ENCODE measurements around the gene ASF1A.

DNA sequence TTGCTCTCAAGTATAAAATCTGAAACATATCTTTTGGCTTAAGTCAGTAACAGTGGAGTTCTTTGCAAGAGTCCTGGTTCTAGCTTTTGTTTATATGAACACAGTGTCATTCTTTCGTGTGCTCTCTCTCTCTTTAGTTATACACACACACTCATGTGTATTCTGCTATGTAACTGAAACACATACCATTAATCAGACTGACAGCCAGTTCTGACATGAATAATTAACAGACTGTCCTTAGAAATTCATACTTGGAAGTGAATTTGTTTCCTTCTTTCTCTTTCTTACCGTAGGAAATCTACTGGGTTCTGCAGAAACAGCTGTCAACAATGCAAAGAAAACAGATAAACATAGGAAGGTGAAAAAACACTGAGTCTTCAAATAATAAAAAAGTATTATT lies 38.5 kb downstream of the ASF1A start:
- TF ChIP-seq, protein P1, sequence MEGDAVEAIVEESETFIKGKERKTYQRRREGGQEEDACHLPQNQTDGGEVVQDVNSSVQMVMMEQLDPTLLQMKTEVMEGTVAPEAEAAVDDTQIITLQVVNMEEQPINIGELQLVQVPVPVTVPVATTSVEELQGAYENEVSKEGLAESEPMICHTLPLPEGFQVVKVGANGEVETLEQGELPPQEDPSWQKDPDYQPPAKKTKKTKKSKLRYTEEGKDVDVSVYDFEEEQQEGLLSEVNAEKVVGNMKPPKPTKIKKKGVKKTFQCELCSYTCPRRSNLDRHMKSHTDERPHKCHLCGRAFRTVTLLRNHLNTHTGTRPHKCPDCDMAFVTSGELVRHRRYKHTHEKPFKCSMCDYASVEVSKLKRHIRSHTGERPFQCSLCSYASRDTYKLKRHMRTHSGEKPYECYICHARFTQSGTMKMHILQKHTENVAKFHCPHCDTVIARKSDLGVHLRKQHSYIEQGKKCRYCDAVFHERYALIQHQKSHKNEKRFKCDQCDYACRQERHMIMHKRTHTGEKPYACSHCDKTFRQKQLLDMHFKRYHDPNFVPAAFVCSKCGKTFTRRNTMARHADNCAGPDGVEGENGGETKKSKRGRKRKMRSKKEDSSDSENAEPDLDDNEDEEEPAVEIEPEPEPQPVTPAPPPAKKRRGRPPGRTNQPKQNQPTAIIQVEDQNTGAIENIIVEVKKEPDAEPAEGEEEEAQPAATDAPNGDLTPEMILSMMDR (IDR thresholded peaks at IDR 0.05) = no peak
- TF ChIP-seq POLR2A (IDR thresholded peaks at IDR 0.05) = no peak
